Smooth muscle cell (in vitro differentiated cells): Measurements from ENCODE around the gene NIPAL3. TPM values are rescaled to one million over a fixed set of nuclear protein-coding genes. Genes with fewer than 3 reads are reported as not detected.

Experiments used
- DNase-seq: peaks from one replicate; lab custom pipeline; 2025; ENCODE audit not compliant: unreplicated experiment; lab: John Stamatoyannopoulos, UW
- H2AFZ ChIP-seq: fragments of 200-600 bp; sonication (generic); 2 replicates; pipeline ENCODE4 v1.6.0; 2016; ENCODE audit warnings: antibody characterized with exemption, low read depth, mild to moderate bottlenecking
- H3F3A ChIP-seq: fragments of 200-600 bp; sonication (generic); 2 replicates; pipeline ENCODE4 v1.6.0; 2017; ENCODE audit warnings: antibody characterized with exemption, low read depth
- H3K27ac ChIP-seq: fragments of 200-600 bp; sonication (generic); 2 replicates; pipeline ENCODE4 v1.5.1; 2016; ENCODE audit warnings: low read depth, mild to moderate bottlenecking
- H3K27me3 ChIP-seq: fragments of 200-600 bp; sonication (generic); 2 replicates; pipeline ENCODE4 v1.6.1; 2016; ENCODE audit warnings: low read depth, mild to moderate bottlenecking
- H3K36me3 ChIP-seq: fragments of 200-600 bp; sonication (generic); 2 replicates; pipeline ENCODE4 v1.5.1; 2016; ENCODE audit warnings: low read depth
- H3K4me1 ChIP-seq: fragments of 200-600 bp; sonication (generic); 2 replicates; pipeline ENCODE4 v1.5.1; 2016; ENCODE audit warnings: low read depth
- H3K4me2 ChIP-seq: fragments of 200-600 bp; sonication (generic); 2 replicates; pipeline ENCODE4 v1.6.0; 2016; ENCODE audit warnings: mild to moderate bottlenecking
- H3K4me3 ChIP-seq: fragments of 200-600 bp; sonication (generic); 2 replicates; pipeline ENCODE4 v1.5.1; 2016; ENCODE audit warnings: mild to moderate bottlenecking
- H3K79me2 ChIP-seq: fragments of 200-600 bp; sonication (generic); 2 replicates; pipeline ENCODE4 v1.6.0; 2016; ENCODE audit warnings: low read depth, mild to moderate bottlenecking
- H3K9ac ChIP-seq: fragments of 200-600 bp; sonication (generic); 2 replicates; pipeline ENCODE4 v1.6.0; 2016; ENCODE audit warnings: low read depth
- H3K9me3 ChIP-seq: fragments of 200-600 bp; sonication (generic); replicated peaks from 2 replicates; pipeline ENCODE4 v1.5.1; 2016; ENCODE audit warnings: low read depth
- H4K20me1 ChIP-seq: fragments of 200-600 bp; sonication (generic); 2 replicates; pipeline ENCODE4 v1.6.0; 2016; ENCODE audit warnings: low read depth
- CTCF ChIP-seq: fragments of 200-600 bp; sonication (generic); IDR thresholded peaks from 2 replicates; pipeline ENCODE4 v1.5.1; 2017; ENCODE audit warnings: borderline replicate concordance, mild to moderate bottlenecking, antibody characterized with exemption; ENCODE audit not compliant: insufficient read depth, poor library complexity, severe bottlenecking
- WGBS: methylation state at CpG from one replicate; pipeline ENCODE4 v1.1.7; 2016; ENCODE audit warnings: low lambda C conversion rate; 5-methylcytosine and 5-hydroxymethylcytosine counted together
- polyA plus RNA-seq: library from polyadenylated mRNA; unstranded; fragments of >200 nt; fragmentation: Nextera tagmentation; extraction: Ambion mirVana; gene quantifications from 2 replicates; pipeline ENCODE4 v1.2.1, GENCODE V29; 2016
- total RNA-seq: library from RNA; depleted of rRNA; stranded (reverse); fragments of >200 nt; gene quantifications from 2 replicates; pipeline ENCODE4 v1.2.3, GENCODE V29; 2014

Gene NIPAL3
- total and polyA plus RNA-seq, 2 experiments from 2014 or later, result 9.3 to 22.5 TPM

- Histone ChIP-seq H3K9me3 (no peaks in the 10 kb centered on the region), H3F3A (no peaks in the 10 kb centered on the region), H3K9ac (no peak overlapping the region), H3K4me1 (no peaks in the 10 kb centered on the region), H3K27me3 (no peaks in the 10 kb centered on the region), H3K27ac (no peak overlapping the region), H3K4me3 (no peak overlapping the region), H2AFZ (no peak overlapping the region), H3K4me2 (no peak overlapping the region), H4K20me1 (no peaks in the 10 kb centered on the region), H3K79me2 (no peaks in the 10 kb centered on the region), H3K36me3 (no peaks in the 10 kb centered on the region)
- TF ChIP-seq CTCF, result no peak
- WGBS, result 88% methylated on average over 1 of the region's 1 CpG
- no peak for DNase-seq
Observed at GRCh38 chr1:24427545-24427862, 11.9 kb downstream of the NIPAL3 start.

- Histone ChIP-seq H3K9ac (no peak overlapping the region), H3K9me3 (no peaks in the 10 kb centered on the region), H3F3A (no peaks in the 10 kb centered on the region), H3K79me2 (no peaks in the 10 kb centered on the region), H2AFZ (no peak overlapping the region), H4K20me1 (no peaks in the 10 kb centered on the region), H3K27me3 (no peaks in the 10 kb centered on the region), H3K36me3 (no peaks in the 10 kb centered on the region), H3K4me3 (no peak overlapping the region), H3K27ac (no peak overlapping the region), H3K4me2 (no peak overlapping the region), H3K4me1 (no peaks in the 10 kb centered on the region)
- TF ChIP-seq CTCF, result no peak
- WGBS, result 83% methylated on average over 8 of the region's 8 CpGs
- no peak for DNase-seq
Observed at GRCh38 chr1:24435782-24436365, 20.3 kb downstream of the NIPAL3 start.

GRCh38 chr1:24437631-24438396 is 22.2 kb downstream of the NIPAL3 start:
- Histone ChIP-seq H3K9me3 (no peaks in the 10 kb centered on the region), H3K9ac (no peak overlapping the region), H2AFZ (no peak overlapping the region), H3K4me1 (no peaks in the 10 kb centered on the region), H4K20me1 (no peaks in the 10 kb centered on the region), H3K4me3 (no peak overlapping the region), H3K27ac (no peak overlapping the region), H3K79me2 (no peaks in the 10 kb centered on the region), H3K4me2 (no peak overlapping the region), H3K36me3 (no peaks in the 10 kb centered on the region), H3K27me3 (no peaks in the 10 kb centered on the region), H3F3A (no peaks in the 10 kb centered on the region)
- DNase-seq, result no peak
- TF ChIP-seq CTCF, result no peak
- 93% methylated on average over 9 of the region's 9 CpGs for WGBS
